ENCODE results near the gene FGF7.

The FGF7 gene

GRCh38 chr15:49441356-49441755 is 18.3 kb downstream of the FGF7 start:
- ATAC-seq: no peak
- TF ChIP-seq, protein P1, sequence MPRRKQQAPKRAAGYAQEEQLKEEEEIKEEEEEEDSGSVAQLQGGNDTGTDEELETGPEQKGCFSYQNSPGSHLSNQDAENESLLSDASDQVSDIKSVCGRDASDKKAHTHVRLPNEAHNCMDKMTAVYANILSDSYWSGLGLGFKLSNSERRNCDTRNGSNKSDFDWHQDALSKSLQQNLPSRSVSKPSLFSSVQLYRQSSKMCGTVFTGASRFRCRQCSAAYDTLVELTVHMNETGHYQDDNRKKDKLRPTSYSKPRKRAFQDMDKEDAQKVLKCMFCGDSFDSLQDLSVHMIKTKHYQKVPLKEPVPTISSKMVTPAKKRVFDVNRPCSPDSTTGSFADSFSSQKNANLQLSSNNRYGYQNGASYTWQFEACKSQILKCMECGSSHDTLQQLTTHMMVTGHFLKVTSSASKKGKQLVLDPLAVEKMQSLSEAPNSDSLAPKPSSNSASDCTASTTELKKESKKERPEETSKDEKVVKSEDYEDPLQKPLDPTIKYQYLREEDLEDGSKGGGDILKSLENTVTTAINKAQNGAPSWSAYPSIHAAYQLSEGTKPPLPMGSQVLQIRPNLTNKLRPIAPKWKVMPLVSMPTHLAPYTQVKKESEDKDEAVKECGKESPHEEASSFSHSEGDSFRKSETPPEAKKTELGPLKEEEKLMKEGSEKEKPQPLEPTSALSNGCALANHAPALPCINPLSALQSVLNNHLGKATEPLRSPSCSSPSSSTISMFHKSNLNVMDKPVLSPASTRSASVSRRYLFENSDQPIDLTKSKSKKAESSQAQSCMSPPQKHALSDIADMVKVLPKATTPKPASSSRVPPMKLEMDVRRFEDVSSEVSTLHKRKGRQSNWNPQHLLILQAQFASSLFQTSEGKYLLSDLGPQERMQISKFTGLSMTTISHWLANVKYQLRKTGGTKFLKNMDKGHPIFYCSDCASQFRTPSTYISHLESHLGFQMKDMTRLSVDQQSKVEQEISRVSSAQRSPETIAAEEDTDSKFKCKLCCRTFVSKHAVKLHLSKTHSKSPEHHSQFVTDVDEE (CRISPR knock-in tag; IDR thresholded peaks at IDR 0.05): no peak
- TF ChIP-seq ESRRG (CRISPR knock-in tag; IDR thresholded peaks at IDR 0.05) (no peak), TCF4 (CRISPR knock-in tag; IDR thresholded peaks at IDR 0.05; ENCODE audit: borderline replicate concordance) (no peak), ZC3H10 (CRISPR knock-in tag; IDR thresholded peaks at IDR 0.05) (no peak), OSR1 (CRISPR knock-in tag; IDR thresholded peaks at IDR 0.05) (no peak), ZFP3 (CRISPR knock-in tag; IDR thresholded peaks at IDR 0.05) (no peak), POU6F1 (CRISPR knock-in tag; IDR thresholded peaks at IDR 0.05; ENCODE audit: borderline replicate concordance, low read depth) (no peak), SNAI2 (CRISPR knock-in tag; IDR thresholded peaks at IDR 0.05) (no peak), TOX (CRISPR knock-in tag; IDR thresholded peaks at IDR 0.05; ENCODE audit: borderline replicate concordance) (no peak), ARNTL (CRISPR knock-in tag; IDR thresholded peaks at IDR 0.05; ENCODE audit: borderline replicate concordance, low read depth) (no peak), RARB (CRISPR knock-in tag; IDR thresholded peaks at IDR 0.05) (no peak), ISL1 (CRISPR knock-in tag; IDR thresholded peaks at IDR 0.05) (no peak), GLIS3 (CRISPR knock-in tag; IDR thresholded peaks at IDR 0.05) (no peak), ZNF565 (CRISPR knock-in tag; conservative IDR thresholded peaks at IDR 0.05; ENCODE audit: low read depth) (no peak), ZNF8 (CRISPR knock-in tag; IDR thresholded peaks at IDR 0.05) (no peak)
- TF ChIP-seq, protein P2, sequence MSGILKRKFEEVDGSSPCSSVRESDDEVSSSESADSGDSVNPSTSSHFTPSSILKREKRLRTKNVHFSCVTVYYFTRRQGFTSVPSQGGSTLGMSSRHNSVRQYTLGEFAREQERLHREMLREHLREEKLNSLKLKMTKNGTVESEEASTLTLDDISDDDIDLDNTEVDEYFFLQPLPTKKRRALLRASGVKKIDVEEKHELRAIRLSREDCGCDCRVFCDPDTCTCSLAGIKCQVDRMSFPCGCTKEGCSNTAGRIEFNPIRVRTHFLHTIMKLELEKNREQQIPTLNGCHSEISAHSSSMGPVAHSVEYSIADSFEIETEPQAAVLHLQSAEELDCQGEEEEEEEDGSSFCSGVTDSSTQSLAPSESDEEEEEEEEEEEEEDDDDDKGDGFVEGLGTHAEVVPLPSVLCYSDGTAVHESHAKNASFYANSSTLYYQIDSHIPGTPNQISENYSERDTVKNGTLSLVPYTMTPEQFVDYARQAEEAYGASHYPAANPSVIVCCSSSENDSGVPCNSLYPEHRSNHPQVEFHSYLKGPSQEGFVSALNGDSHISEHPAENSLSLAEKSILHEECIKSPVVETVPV (CRISPR knock-in tag; IDR thresholded peaks at IDR 0.05): no peak
- TF ChIP-seq, protein P3, sequence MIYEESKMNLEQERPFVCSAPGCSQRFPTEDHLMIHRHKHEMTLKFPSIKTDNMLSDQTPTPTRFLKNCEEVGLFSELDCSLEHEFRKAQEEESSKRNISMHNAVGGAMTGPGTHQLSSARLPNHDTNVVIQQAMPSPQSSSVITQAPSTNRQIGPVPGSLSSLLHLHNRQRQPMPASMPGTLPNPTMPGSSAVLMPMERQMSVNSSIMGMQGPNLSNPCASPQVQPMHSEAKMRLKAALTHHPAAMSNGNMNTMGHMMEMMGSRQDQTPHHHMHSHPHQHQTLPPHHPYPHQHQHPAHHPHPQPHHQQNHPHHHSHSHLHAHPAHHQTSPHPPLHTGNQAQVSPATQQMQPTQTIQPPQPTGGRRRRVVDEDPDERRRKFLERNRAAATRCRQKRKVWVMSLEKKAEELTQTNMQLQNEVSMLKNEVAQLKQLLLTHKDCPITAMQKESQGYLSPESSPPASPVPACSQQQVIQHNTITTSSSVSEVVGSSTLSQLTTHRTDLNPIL (CRISPR knock-in tag; IDR thresholded peaks at IDR 0.05; ENCODE audit: low read depth): no peak

DNA sequence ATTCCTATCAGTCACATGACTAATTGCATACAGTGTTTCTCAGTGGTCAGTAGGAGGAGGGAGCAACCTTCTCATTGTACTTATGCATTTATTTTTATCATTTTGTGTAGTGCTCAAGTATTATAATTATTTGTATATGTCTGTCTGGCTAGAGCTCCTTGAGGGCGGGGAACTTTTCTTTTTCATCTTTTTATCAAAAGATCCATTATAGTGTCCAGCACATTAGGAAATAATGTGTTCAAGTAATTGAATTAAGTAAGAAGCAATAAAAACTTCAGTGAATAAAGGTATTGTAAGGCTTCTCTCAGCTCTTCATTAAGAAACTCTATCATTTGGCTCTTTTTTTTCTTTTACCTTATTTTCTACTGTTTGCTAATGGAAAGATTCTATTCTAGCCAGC is 18.8 kb downstream of the FGF7 start:
- TF ChIP-seq POU6F1 (CRISPR knock-in tag; IDR thresholded peaks at IDR 0.05; ENCODE audit: borderline replicate concordance, low read depth) (no peak), TOX (CRISPR knock-in tag; IDR thresholded peaks at IDR 0.05; ENCODE audit: borderline replicate concordance) (no peak), ARNTL (CRISPR knock-in tag; IDR thresholded peaks at IDR 0.05; ENCODE audit: borderline replicate concordance, low read depth) (no peak), ISL1 (CRISPR knock-in tag; IDR thresholded peaks at IDR 0.05) (no peak)
- TF ChIP-seq, protein P4, sequence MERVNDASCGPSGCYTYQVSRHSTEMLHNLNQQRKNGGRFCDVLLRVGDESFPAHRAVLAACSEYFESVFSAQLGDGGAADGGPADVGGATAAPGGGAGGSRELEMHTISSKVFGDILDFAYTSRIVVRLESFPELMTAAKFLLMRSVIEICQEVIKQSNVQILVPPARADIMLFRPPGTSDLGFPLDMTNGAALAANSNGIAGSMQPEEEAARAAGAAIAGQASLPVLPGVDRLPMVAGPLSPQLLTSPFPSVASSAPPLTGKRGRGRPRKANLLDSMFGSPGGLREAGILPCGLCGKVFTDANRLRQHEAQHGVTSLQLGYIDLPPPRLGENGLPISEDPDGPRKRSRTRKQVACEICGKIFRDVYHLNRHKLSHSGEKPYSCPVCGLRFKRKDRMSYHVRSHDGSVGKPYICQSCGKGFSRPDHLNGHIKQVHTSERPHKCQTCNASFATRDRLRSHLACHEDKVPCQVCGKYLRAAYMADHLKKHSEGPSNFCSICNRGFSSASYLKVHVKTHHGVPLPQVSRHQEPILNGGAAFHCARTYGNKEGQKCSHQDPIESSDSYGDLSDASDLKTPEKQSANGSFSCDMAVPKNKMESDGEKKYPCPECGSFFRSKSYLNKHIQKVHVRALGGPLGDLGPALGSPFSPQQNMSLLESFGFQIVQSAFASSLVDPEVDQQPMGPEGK (CRISPR knock-in tag; IDR thresholded peaks at IDR 0.05; ENCODE audit: borderline replicate concordance): no peak
- no peak for ATAC-seq

DNA sequence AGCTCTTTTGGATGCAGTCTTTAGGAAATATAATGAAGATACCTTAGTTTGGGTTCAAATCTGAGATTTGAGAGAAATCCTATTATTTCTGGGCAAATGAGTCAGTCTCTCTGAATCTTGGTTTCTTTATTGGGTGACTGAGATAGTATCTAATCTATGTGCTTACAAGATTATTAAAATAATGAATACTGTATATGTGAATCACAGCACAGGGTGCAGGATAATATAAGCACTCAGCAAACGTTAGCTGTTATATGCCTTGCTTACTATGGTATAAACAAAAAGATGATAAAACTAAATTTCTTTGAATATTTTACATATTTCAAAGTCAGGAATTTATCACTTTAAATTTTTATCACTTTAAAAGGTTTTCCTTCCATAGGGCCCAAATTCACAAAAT is 29.6 kb downstream of the FGF7 start:
- no peak for ATAC-seq

More for the DNA sequence above, 29.6 kb downstream of the FGF7 start:
- no peak for TF ChIP-seq POU6F1 (CRISPR knock-in tag; IDR thresholded peaks at IDR 0.05; ENCODE audit: borderline replicate concordance, low read depth)
- no peak for TF ChIP-seq ISL1 (CRISPR knock-in tag; IDR thresholded peaks at IDR 0.05)
- no peak for TF ChIP-seq ZFP30 (CRISPR knock-in tag; IDR thresholded peaks at IDR 0.05)

Data from SK-N-SH treated with all-trans-retinoic acid at 6 μM for 48 hours (cell line).